HG03521 (cell line): Measurements from ENCODE around the gene ETV1.

Experiments used
- ATAC-seq: cut with Tn5 transposase; IDR thresholded peaks from one replicate; pipeline ENCODE4 v1.9.1; 2021; ENCODE audit warnings: mild to moderate bottlenecking, moderate library complexity; ENCODE audit not compliant: unreplicated experiment

ETV1 gene

DNA sequence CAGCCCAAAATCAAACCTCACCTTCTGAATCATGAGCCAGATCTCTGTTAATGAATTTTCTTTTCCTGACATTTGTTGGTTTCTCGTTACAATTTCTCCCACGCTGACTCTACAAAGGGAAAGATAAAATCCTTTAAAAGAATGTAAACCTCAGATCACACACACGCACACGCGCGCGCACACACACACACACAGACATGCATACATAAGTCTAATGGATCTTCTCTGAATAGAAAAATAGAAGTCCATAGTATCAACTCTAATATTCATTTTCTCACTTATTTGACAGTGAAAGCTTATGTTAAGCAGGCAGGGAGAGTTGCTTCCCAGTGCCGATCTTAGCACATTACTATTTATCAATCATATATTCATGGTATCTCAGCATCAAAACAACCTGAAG lies 1.4 kb downstream of the ETV1 start:
- ATAC-seq: no peak

GRCh38 chr7:13987395-13987794 lies 2.1 kb downstream of the ETV1 start:
- no peak for ATAC-seq

GRCh38 chr7:13986208-13986607 lies 3.3 kb downstream of the ETV1 start:
- ATAC-seq: no peak

- no peak for ATAC-seq
These were observed 4.4 kb downstream of the ETV1 start for GRCh38 chr7:13984831-13985685.

DNA sequence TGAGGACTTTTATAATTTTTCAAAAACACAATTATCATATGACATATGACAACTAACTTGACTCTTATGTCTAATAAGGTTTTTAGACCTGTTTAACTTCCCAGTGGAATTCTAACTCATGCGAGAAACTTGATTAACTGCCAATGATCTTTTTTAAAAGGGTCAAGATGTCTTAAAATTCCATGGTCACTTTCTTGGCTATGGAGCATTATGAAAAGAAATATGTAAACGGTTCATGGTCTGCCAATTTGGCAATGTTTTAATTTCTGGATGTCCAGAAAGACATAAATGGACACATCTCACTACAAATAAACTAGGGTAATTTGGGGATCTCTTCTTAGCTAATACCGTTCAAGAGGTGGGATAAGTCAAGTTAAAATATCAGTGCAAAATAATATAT lies 5.4 kb downstream of the ETV1 start:
- ATAC-seq: no peak

DNA sequence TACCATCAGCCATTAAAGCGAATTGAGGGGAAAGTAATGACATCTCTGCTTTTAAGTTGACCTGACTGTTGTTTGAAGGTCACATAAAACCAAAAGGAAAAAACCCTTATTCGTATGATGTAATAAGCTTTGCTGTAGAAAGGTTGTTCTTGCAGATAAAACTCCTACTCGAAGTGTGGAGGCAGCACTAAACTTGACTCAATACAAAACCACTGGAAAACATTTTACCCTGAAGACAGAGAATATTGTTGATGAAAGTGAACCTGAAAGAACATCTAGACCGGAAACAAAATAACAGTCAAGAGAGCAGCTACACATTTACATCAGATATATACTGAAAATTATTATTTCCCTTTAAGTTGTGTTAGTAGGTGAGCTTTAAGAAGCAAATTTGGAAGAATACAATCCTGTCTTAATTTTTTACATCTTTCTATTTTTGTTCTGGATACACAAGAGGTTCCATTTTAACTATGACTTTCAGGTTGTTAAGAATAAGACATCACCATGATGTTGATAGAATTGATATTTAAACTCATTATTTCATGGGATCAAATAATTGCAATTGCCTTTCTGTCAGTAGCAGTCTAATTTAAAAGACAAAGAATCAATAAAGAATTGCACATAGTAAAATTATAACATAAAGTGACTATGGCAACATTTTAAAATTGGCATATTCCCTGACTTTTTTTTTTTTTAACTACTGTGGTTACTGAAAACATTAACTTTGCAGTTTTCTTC lies 6.4 kb downstream of the ETV1 start:
- no peak for ATAC-seq

DNA sequence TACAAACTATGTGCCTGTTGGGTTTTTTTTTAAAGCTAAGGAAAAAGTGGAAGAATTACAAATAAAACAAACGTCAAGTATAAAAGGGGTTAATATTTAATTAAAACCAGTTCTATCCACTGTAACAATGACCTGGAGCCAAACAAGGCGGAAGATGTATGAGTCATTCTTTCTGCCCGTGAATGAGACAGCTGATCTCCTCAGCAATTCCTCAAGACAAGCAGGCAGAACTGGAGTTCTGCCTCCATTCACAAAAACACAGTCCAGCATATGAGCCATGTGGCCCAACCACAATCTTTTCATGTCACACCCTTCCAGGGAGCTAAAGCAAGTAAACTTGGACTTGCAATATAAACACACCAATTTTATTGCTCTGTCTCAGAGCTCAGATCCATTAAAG lies 8.4 kb downstream of the ETV1 start:
- no peak for ATAC-seq

GRCh38 chr7:13980474-13980873 lies 9.0 kb downstream of the ETV1 start:
- no peak for ATAC-seq

- no peak for ATAC-seq
These were observed 9.6 kb downstream of the ETV1 start for GRCh38 chr7:13979671-13980435.

DNA sequence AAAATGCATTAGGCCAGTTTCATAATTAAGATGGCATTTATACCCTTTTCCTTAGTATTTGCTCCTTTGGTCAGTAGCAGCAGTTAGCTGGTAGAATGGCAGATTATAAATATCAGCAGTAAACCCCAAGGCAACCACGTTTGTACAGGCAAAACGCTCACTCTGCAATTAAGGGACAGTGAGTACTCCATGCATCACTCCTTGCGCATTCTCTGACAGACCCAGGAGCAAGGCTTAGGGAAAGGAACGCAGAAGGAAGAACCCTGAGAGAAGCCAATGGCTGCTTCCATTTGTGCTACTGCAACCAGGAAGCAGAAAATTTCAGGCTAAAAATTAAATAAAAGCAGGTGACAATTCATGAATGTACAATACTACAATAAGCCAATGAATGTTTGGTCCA lies 12.9 kb downstream of the ETV1 start:
- ATAC-seq: no peak

GRCh38 chr7:13965077-13965476 lies 24.4 kb downstream of the ETV1 start:
- ATAC-seq: no peak

GRCh38 chr7:13963925-13964324 lies 25.5 kb downstream of the ETV1 start:
- ATAC-seq: no peak

DNA sequence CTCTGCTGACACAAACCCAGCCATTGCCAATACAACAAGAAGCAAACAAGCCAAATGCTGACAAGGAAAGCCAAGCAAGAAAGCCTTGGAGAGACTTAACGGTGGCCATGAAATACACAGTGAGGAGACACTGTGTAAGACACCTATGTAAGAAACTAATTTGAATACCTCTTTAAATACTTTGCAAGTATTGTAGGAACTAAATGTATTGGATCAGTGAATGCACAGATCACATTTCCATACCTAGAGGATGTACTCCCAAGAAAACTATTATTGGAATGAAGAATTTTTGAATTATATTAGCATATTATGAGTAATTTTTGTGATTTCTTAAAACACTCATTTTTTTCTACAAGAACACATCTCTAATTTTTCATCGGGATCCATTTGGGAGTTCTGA lies 34.0 kb downstream of the ETV1 start:
- ATAC-seq: no peak

- no peak for ATAC-seq
These were observed 36.1 kb downstream of the ETV1 start for GRCh38 chr7:13953368-13953767.

- no peak for ATAC-seq
These were observed 36.5 kb downstream of the ETV1 start for GRCh38 chr7:13952921-13953320.

GRCh38 chr7:13949939-13950338 lies 39.5 kb downstream of the ETV1 start:
- ATAC-seq: no peak

DNA sequence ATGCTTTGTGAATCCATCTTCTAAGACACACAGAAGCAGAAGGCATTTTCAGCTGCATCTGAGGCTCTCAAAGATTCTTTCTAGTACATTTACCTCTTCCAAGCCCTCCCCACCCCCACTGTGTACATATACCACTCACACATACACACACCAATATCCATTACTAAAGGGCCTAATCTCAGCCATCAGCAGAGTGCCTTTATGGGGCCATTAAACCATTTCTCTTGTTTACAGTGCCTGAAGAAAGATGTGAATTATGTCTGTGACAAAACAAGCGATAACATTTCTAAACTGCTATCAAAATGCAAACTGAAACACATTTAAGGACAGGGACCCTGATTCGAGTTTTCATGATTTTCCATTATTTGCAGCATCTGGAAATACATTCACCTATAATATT lies 40.0 kb downstream of the ETV1 start:
- no peak for ATAC-seq

- ATAC-seq: no peak
These were observed 41.3 kb downstream of the ETV1 start for GRCh38 chr7:13948019-13948801.

GRCh38 chr7:13947535-13947934 lies 41.9 kb downstream of the ETV1 start:
- ATAC-seq: no peak

DNA sequence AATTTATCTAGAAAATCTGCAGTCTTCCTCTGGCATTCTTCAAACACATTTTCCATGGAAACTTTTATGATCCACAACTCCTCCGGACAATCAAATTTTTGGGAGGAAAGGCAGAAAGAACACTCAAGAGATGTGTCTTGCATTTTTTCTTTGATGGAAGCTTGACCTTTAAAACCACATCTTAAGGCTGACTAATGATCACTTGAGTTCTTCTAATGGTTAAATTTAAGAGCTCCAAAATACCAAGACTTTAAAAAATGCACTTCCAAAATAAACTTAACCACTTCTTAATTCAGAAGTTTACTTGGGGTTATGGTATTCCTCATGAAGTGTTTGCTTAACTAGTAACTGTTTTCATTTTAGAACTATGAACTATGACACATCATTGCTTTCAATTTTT lies 43.3 kb downstream of the ETV1 start:
- no peak for ATAC-seq

DNA sequence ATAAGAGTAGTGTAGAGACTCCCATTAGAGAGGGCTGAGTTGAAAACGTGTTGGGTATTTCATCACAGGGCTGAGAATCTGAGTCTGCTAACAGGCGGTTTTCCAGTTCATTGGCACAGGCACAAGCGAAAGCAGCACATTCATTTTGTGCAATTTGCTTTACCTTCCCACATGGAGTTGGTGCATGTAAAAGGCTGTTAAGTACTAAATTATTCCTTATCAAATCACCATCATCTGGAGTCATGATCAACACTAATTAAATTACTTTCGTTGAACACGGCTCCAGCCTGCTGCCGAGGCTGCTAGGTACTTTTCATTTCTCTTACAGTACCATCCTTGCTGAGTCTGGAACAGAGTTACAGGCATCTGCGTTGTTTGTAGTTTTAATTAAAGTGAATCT lies 43.8 kb downstream of the ETV1 start:
- no peak for ATAC-seq
